HCT116 (cell line): ENCODE measurements around the gene GTF2H3. TPM values are rescaled to one million over a fixed set of nuclear protein-coding genes. Genes with fewer than 3 reads are reported as not detected.

ENCODE experiments used
- ATAC-seq: fragments of 200-7000 bp; cut with Tn5 transposase; 2 replicates; pipeline ENCODE4 v1.9.1; 2020; ENCODE audit warnings: mild to moderate bottlenecking, moderate library complexity
- BruUV-seq: library from RNA; stranded (reverse); fragments of 400-500 nt; replicated peaks from 2 replicates; lab custom pipeline; 2021; lab: Mats Ljungman, UMichigan
- CTCF ChIA-PET: fragments of 300-600 bp; sonication (Branson Sonifier 250); formaldehyde crosslinking; loops from one replicate; lab custom pipeline; 2021; ENCODE audit warnings: antibody characterized with exemption; lab: Charles Lee
- POLR2A ChIA-PET: fragments of 300-600, 350-600 bp; sonication (Branson Sonifier 250); formaldehyde crosslinking; loops from one replicate; lab custom pipeline; 2021; ENCODE audit warnings: antibody characterized with exemption; lab: Charles Lee
- RAD21 ChIA-PET, 2 experiments: fragments of 300-600 bp; sonication (Branson Sonifier 250); formaldehyde crosslinking; loops; one replicate each; lab custom pipeline; 2023; ENCODE audit warnings: low total read pairs in 2 of 2; ENCODE audit not compliant: uncharacterized antibody in 2 of 2, unreplicated experiment in 2 of 2, low non-redundant PET in 1 of 2; lab: Charles Lee
- DNase-seq: peaks from one replicate; pipeline ENCODE4 v3.0.0-alpha.2; 2010; ENCODE audit warnings: low read depth, low spot score
- H2AFZ ChIP-seq: fragments of 200-600 bp; shearing (Covaris generic), sonication (generic); 2 replicates; pipeline ENCODE4 v1.6.1; 2017; ENCODE audit warnings: low read depth, mixed run types, mixed read lengths, antibody characterized with exemption, low read length; ENCODE audit not compliant: poor library complexity, severe bottlenecking
- H3K27ac ChIP-seq: 2 replicates; pipeline ENCODE4 v1.5.1; 2012; ENCODE audit warnings: low read depth, low read length
- H3K27me3 ChIP-seq: fragments of 200-600 bp; sonication (generic); 2 replicates; pipeline ENCODE4 v1.6.1; 2016; ENCODE audit warnings: mixed run types, low read length, mixed read lengths; ENCODE audit not compliant: insufficient read depth
- H3K36me3 ChIP-seq, 2 experiments: fragments of 200-500 bp in 1 of 2; fragments of 200-600 bp in 1 of 2; sonication (Bioruptor generic) in 1 of 2; sonication (generic) in 1 of 2; 2 replicates each; pipeline versions ENCODE4 v1.5.1 to v1.6.1; 2014 to 2016; ENCODE audit warnings: low read length in 2 of 2, inconsistent platforms in 1 of 2, mixed read lengths in 1 of 2, mixed run types in 1 of 2; ENCODE audit not compliant: insufficient read depth in 2 of 2, control insufficient read depth in 1 of 2
- H3K4me1 ChIP-seq, 2 experiments: fragments of 200-600 bp in 1 of 2; sonication (generic) in 1 of 2; 2 replicates each; pipeline versions ENCODE4 v1.5.1 to v1.6.1; 2012 to 2017; ENCODE audit warnings: low read length in 2 of 2, inconsistent platforms in 1 of 2, mild to moderate bottlenecking in 1 of 2, mixed read lengths in 1 of 2, mixed run types in 1 of 2, moderate library complexity in 1 of 2; ENCODE audit not compliant: insufficient read depth in 2 of 2, control insufficient read depth in 1 of 2
- H3K4me2 ChIP-seq: fragments of 200-600 bp; sonication (generic); 2 replicates; pipeline ENCODE4 v1.6.1; 2017; ENCODE audit warnings: mixed run types, low read length, mixed read lengths
- H3K4me3 ChIP-seq, 2 experiments: fragments of 200-600 bp in 1 of 2; sonication (generic) in 1 of 2; replicated peaks in 1 of 2; 2 replicates each; pipeline ENCODE4 v1.5.1; 2011 to 2016; ENCODE audit warnings: low read length in 2 of 2, control low read depth in 1 of 2, low read depth in 1 of 2, mild to moderate bottlenecking in 1 of 2, mixed read lengths in 1 of 2, mixed run types in 1 of 2
- H3K79me2 ChIP-seq: fragments of 200-600 bp; sonication (generic); 2 replicates; pipeline ENCODE4 v1.6.1; 2017; ENCODE audit warnings: mild to moderate bottlenecking, mixed run types, low read length, moderate library complexity, mixed read lengths; ENCODE audit not compliant: insufficient read depth
- H3K9ac ChIP-seq: fragments of 200-600 bp; sonication (generic); 2 replicates; pipeline ENCODE4 v1.6.1; 2016; ENCODE audit warnings: low read length, mixed read lengths
- H3K9me2 ChIP-seq: fragments of 200-600 bp; sonication (generic), shearing (Covaris generic); 2 replicates; pipeline ENCODE4 v1.6.1; 2017; ENCODE audit warnings: mixed run types, mild to moderate bottlenecking, moderate library complexity; ENCODE audit not compliant: insufficient read depth
- H3K9me3 ChIP-seq, 2 experiments: fragments of 200-500 bp in 1 of 2; fragments of 200-600 bp in 1 of 2; sonication (Bioruptor generic) in 1 of 2; sonication (generic) in 1 of 2; 2 replicates each; pipeline ENCODE4 v1.6.1; 2014 to 2017; ENCODE audit warnings: low read length in 2 of 2, mixed read lengths in 2 of 2, inconsistent platforms in 1 of 2, low read depth in 1 of 2, mild to moderate bottlenecking in 1 of 2, mixed run types in 1 of 2, moderate library complexity in 1 of 2; ENCODE audit not compliant: control insufficient read depth in 1 of 2, insufficient read depth in 1 of 2
- H4K20me1 ChIP-seq: fragments of 200-600 bp; sonication (generic), shearing (Covaris generic); 2 replicates; pipeline ENCODE4 v1.6.1; 2017; ENCODE audit warnings: mixed run types, mild to moderate bottlenecking, moderate library complexity; ENCODE audit not compliant: insufficient read depth
- CBX3 ChIP-seq: IDR thresholded peaks from 2 replicates; pipeline ENCODE4 v1.6.1; 2012; ENCODE audit warnings: low read depth
- CEBPB ChIP-seq: IDR thresholded peaks from 2 replicates; pipeline ENCODE4 v1.6.1; 2012; ENCODE audit warnings: low read depth
- CTCF ChIP-seq, 3 experiments: fragments of 200-600 bp in 1 of 3; sonication (generic) in 1 of 3; IDR thresholded peaks in 2 of 3; conservative IDR thresholded peaks in 1 of 3; 2 replicates each; pipeline ENCODE4 v1.5.1; 2012 to 2017; ENCODE audit warnings: low read depth in 2 of 3, low read length in 2 of 3, antibody characterized with exemption in 1 of 3, borderline replicate concordance in 1 of 3, control low read depth in 1 of 3, mild to moderate bottlenecking in 1 of 3, mixed read lengths in 1 of 3, mixed run types in 1 of 3, moderate library complexity in 1 of 3; ENCODE audit not compliant: insufficient read depth in 1 of 3
- EGR1 ChIP-seq: IDR thresholded peaks from 2 replicates; pipeline ENCODE4 v1.6.1; 2012; ENCODE audit warnings: low read depth
- EZH2 ChIP-seq: fragments of 200-600 bp; sonication (generic); IDR thresholded peaks from 2 replicates; pipeline ENCODE4 v1.6.1; 2017; ENCODE audit warnings: antibody characterized with exemption, mixed run types
- JUND ChIP-seq: IDR thresholded peaks from 2 replicates; pipeline ENCODE4 v1.6.1; 2012
- POLR2AphosphoS5 ChIP-seq: IDR thresholded peaks from 2 replicates; pipeline ENCODE4 v1.6.1; 2011; ENCODE audit warnings: mild to moderate bottlenecking, low read depth, low read length, moderate library complexity
- REST ChIP-seq: IDR thresholded peaks from 2 replicates; pipeline ENCODE4 v1.6.1; 2012; ENCODE audit warnings: low read depth
- SP1 ChIP-seq: IDR thresholded peaks from 2 replicates; pipeline ENCODE4 v1.6.1; 2012; ENCODE audit warnings: low read depth
- SRF ChIP-seq: IDR thresholded peaks from 2 replicates; pipeline ENCODE4 v1.6.1; 2012; ENCODE audit warnings: low read depth
- TCF7L2 ChIP-seq: IDR thresholded peaks from 2 replicates; pipeline ENCODE4 v1.7.0; 2011; ENCODE audit warnings: borderline replicate concordance, inconsistent platforms; ENCODE audit not compliant: insufficient read depth, insufficient read length; ENCODE audit errors: extremely low read depth
- YY1 ChIP-seq: IDR thresholded peaks from 2 replicates; pipeline ENCODE4 v1.6.1; 2011; ENCODE audit warnings: low read length, low read depth, moderate library complexity, mild to moderate bottlenecking; ENCODE audit not compliant: insufficient replicate concordance; ENCODE audit errors: extremely low read depth
- ZBTB33 ChIP-seq: IDR thresholded peaks from 2 replicates; pipeline ENCODE4 v1.6.1; 2011; ENCODE audit warnings: mild to moderate bottlenecking, low read length, moderate library complexity; ENCODE audit not compliant: insufficient replicate concordance; ENCODE audit errors: extremely low read depth
- ZFX ChIP-seq: fragments of 450-650 bp; IDR thresholded peaks from 2 replicates; pipeline ENCODE4 v1.6.1; 2017
- intact Hi-C: fragments of 100-400 bp; cut with micrococcal nuclease; formaldehyde crosslinking; loops from 2 replicates; pipeline ENCODE4 v1.10.0; 2022
- total RNA-seq: library from RNA; stranded (reverse); gene quantifications from one replicate; pipeline ENCODE4 v1.2.1, GENCODE V29; 2021; ENCODE audit not compliant: unreplicated experiment

GTF2H3 gene
- total RNA-seq, 1 experiment from 2014 or later: 94.0 TPM

GRCh38 chr12:123657211-123657610 is 23.6 kb downstream of the GTF2H3 start:
- H3K27ac ChIP-seq: no peak overlapping the region
- intact Hi-C loops: no loop called here
- ATAC-seq (no peak), DNase-seq (no peak)
- H3K36me3 ChIP-seq: peaks cover 35 to 42% of the 10 kb centered on the region in 2 experiments; a peak in 3 of 4 replicates
- TF ChIP-seq CEBPB: no peak
- no peak for TF ChIP-seq REST
- no peak for TF ChIP-seq EZH2
- TF ChIP-seq EGR1: no peak
- TF ChIP-seq ZBTB33: no peak
- no peak for TF ChIP-seq CBX3
- no peak for TF ChIP-seq TCF7L2
- no peak for TF ChIP-seq YY1
- TF ChIP-seq POLR2AphosphoS5: no peak
- no peak for TF ChIP-seq ZFX
- TF ChIP-seq SP1: no peak
- no peak for TF ChIP-seq CTCF (IDR thresholded peaks at IDR 0.05 in 2 of 3, conservative IDR thresholded peaks at IDR 0.05 in 1 of 3; ENCODE audit: borderline replicate concordance in 1 of 3, insufficient read depth in 1 of 3, low read depth in 2 of 3, low read length in 2 of 3)
- TF ChIP-seq JUND: no peak
- no peak for TF ChIP-seq SRF
- no peak overlapping the region for H3K9ac ChIP-seq
- peaks cover 5% of the 10 kb centered on the region for H3K79me2 ChIP-seq
- BruUV-seq: no TSS peak
- CTCF ChIA-PET: no interaction called here
- H3K4me2 ChIP-seq: no peak overlapping the region
- H3K4me3 ChIP-seq: no peak overlapping the region
- RAD21 ChIA-PET: no interaction called here
- H3K27me3 ChIP-seq: no peaks in the 10 kb centered on the region
- POLR2A ChIA-PET: no interaction called here
- no peak overlapping the region for H2AFZ ChIP-seq
- no peaks in the 10 kb centered on the region for H3K9me2 ChIP-seq
- H4K20me1 ChIP-seq: no peaks in the 10 kb centered on the region
- H3K9me3 ChIP-seq: no peaks in the 10 kb centered on the region
- no peaks in the 10 kb centered on the region for H3K4me1 ChIP-seq
